HCT116 (cell line): ENCODE data around the gene CDK14. TPM values are rescaled to one million over a fixed set of nuclear protein-coding genes. Genes with fewer than 3 reads are reported as not detected.

Experiments
- ATAC-seq: fragments of 200-7000 bp; cut with Tn5 transposase; 2 replicates; pipeline ENCODE4 v1.9.1; 2020; ENCODE audit warnings: mild to moderate bottlenecking, moderate library complexity
- BruUV-seq: library from RNA; stranded (reverse); fragments of 400-500 nt; replicated peaks from 2 replicates; lab custom pipeline; 2021; lab: Mats Ljungman, UMichigan
- CTCF ChIA-PET: fragments of 300-600 bp; sonication (Branson Sonifier 250); formaldehyde crosslinking; loops from one replicate; lab custom pipeline; 2021; ENCODE audit warnings: antibody characterized with exemption; lab: Charles Lee
- POLR2A ChIA-PET: fragments of 300-600, 350-600 bp; sonication (Branson Sonifier 250); formaldehyde crosslinking; loops from one replicate; lab custom pipeline; 2021; ENCODE audit warnings: antibody characterized with exemption; lab: Charles Lee
- RAD21 ChIA-PET, 2 experiments: fragments of 300-600 bp; sonication (Branson Sonifier 250); formaldehyde crosslinking; loops; one replicate each; lab custom pipeline; 2023; ENCODE audit warnings: low total read pairs in 2 of 2; ENCODE audit not compliant: uncharacterized antibody in 2 of 2, unreplicated experiment in 2 of 2, low non-redundant PET in 1 of 2; lab: Charles Lee
- DNase-seq: peaks from one replicate; pipeline ENCODE4 v3.0.0-alpha.2; 2010; ENCODE audit warnings: low read depth, low spot score
- H2AFZ ChIP-seq: fragments of 200-600 bp; shearing (Covaris generic), sonication (generic); 2 replicates; pipeline ENCODE4 v1.6.1; 2017; ENCODE audit warnings: low read depth, mixed run types, mixed read lengths, antibody characterized with exemption, low read length; ENCODE audit not compliant: poor library complexity, severe bottlenecking
- H3K27ac ChIP-seq: 2 replicates; pipeline ENCODE4 v1.5.1; 2012; ENCODE audit warnings: low read depth, low read length
- H3K27me3 ChIP-seq: fragments of 200-600 bp; sonication (generic); 2 replicates; pipeline ENCODE4 v1.6.1; 2016; ENCODE audit warnings: mixed run types, low read length, mixed read lengths; ENCODE audit not compliant: insufficient read depth
- H3K36me3 ChIP-seq, 2 experiments: fragments of 200-500 bp in 1 of 2; fragments of 200-600 bp in 1 of 2; sonication (Bioruptor generic) in 1 of 2; sonication (generic) in 1 of 2; 2 replicates each; pipeline versions ENCODE4 v1.5.1 to v1.6.1; 2014 to 2016; ENCODE audit warnings: low read length in 2 of 2, inconsistent platforms in 1 of 2, mixed read lengths in 1 of 2, mixed run types in 1 of 2; ENCODE audit not compliant: insufficient read depth in 2 of 2, control insufficient read depth in 1 of 2
- H3K4me1 ChIP-seq, 2 experiments: fragments of 200-600 bp in 1 of 2; sonication (generic) in 1 of 2; 2 replicates each; pipeline versions ENCODE4 v1.5.1 to v1.6.1; 2012 to 2017; ENCODE audit warnings: low read length in 2 of 2, inconsistent platforms in 1 of 2, mild to moderate bottlenecking in 1 of 2, mixed read lengths in 1 of 2, mixed run types in 1 of 2, moderate library complexity in 1 of 2; ENCODE audit not compliant: insufficient read depth in 2 of 2, control insufficient read depth in 1 of 2
- H3K4me2 ChIP-seq: fragments of 200-600 bp; sonication (generic); 2 replicates; pipeline ENCODE4 v1.6.1; 2017; ENCODE audit warnings: mixed run types, low read length, mixed read lengths
- H3K4me3 ChIP-seq, 2 experiments: fragments of 200-600 bp in 1 of 2; sonication (generic) in 1 of 2; replicated peaks in 1 of 2; 2 replicates each; pipeline ENCODE4 v1.5.1; 2011 to 2016; ENCODE audit warnings: low read length in 2 of 2, control low read depth in 1 of 2, low read depth in 1 of 2, mild to moderate bottlenecking in 1 of 2, mixed read lengths in 1 of 2, mixed run types in 1 of 2
- H3K79me2 ChIP-seq: fragments of 200-600 bp; sonication (generic); 2 replicates; pipeline ENCODE4 v1.6.1; 2017; ENCODE audit warnings: mild to moderate bottlenecking, mixed run types, low read length, moderate library complexity, mixed read lengths; ENCODE audit not compliant: insufficient read depth
- H3K9ac ChIP-seq: fragments of 200-600 bp; sonication (generic); 2 replicates; pipeline ENCODE4 v1.6.1; 2016; ENCODE audit warnings: low read length, mixed read lengths
- H3K9me2 ChIP-seq: fragments of 200-600 bp; sonication (generic), shearing (Covaris generic); 2 replicates; pipeline ENCODE4 v1.6.1; 2017; ENCODE audit warnings: mixed run types, mild to moderate bottlenecking, moderate library complexity; ENCODE audit not compliant: insufficient read depth
- H3K9me3 ChIP-seq, 2 experiments: fragments of 200-500 bp in 1 of 2; fragments of 200-600 bp in 1 of 2; sonication (Bioruptor generic) in 1 of 2; sonication (generic) in 1 of 2; 2 replicates each; pipeline ENCODE4 v1.6.1; 2014 to 2017; ENCODE audit warnings: low read length in 2 of 2, mixed read lengths in 2 of 2, inconsistent platforms in 1 of 2, low read depth in 1 of 2, mild to moderate bottlenecking in 1 of 2, mixed run types in 1 of 2, moderate library complexity in 1 of 2; ENCODE audit not compliant: control insufficient read depth in 1 of 2, insufficient read depth in 1 of 2
- H4K20me1 ChIP-seq: fragments of 200-600 bp; sonication (generic), shearing (Covaris generic); 2 replicates; pipeline ENCODE4 v1.6.1; 2017; ENCODE audit warnings: mixed run types, mild to moderate bottlenecking, moderate library complexity; ENCODE audit not compliant: insufficient read depth
- ATF3 ChIP-seq: IDR thresholded peaks from 2 replicates; pipeline ENCODE4 v1.6.1; 2012
- CBX3 ChIP-seq: IDR thresholded peaks from 2 replicates; pipeline ENCODE4 v1.6.1; 2012; ENCODE audit warnings: low read depth
- CEBPB ChIP-seq: IDR thresholded peaks from 2 replicates; pipeline ENCODE4 v1.6.1; 2012; ENCODE audit warnings: low read depth
- CTCF ChIP-seq, 3 experiments: fragments of 200-600 bp in 1 of 3; sonication (generic) in 1 of 3; IDR thresholded peaks in 2 of 3; conservative IDR thresholded peaks in 1 of 3; 2 replicates each; pipeline ENCODE4 v1.5.1; 2012 to 2017; ENCODE audit warnings: low read depth in 2 of 3, low read length in 2 of 3, antibody characterized with exemption in 1 of 3, borderline replicate concordance in 1 of 3, control low read depth in 1 of 3, mild to moderate bottlenecking in 1 of 3, mixed read lengths in 1 of 3, mixed run types in 1 of 3, moderate library complexity in 1 of 3; ENCODE audit not compliant: insufficient read depth in 1 of 3
- EGR1 ChIP-seq: IDR thresholded peaks from 2 replicates; pipeline ENCODE4 v1.6.1; 2012; ENCODE audit warnings: low read depth
- EZH2 ChIP-seq: fragments of 200-600 bp; sonication (generic); IDR thresholded peaks from 2 replicates; pipeline ENCODE4 v1.6.1; 2017; ENCODE audit warnings: antibody characterized with exemption, mixed run types
- EZH2phosphoT487 ChIP-seq: fragments of 200-600 bp; IDR thresholded peaks from 2 replicates; pipeline ENCODE4 v1.6.1; 2018; ENCODE audit warnings: antibody characterized with exemption, borderline replicate concordance
- FOSL1 ChIP-seq: IDR thresholded peaks from 2 replicates; pipeline ENCODE4 v1.6.1; 2012; ENCODE audit warnings: low read depth
- JUND ChIP-seq: IDR thresholded peaks from 2 replicates; pipeline ENCODE4 v1.6.1; 2012
- MAX ChIP-seq: IDR thresholded peaks from 2 replicates; pipeline ENCODE4 v1.6.1; 2012
- POLR2A ChIP-seq: IDR thresholded peaks from 2 replicates; pipeline ENCODE4 v1.7.0; 2011; ENCODE audit warnings: borderline replicate concordance; ENCODE audit not compliant: insufficient read depth, insufficient read length; ENCODE audit errors: extremely low read depth
- POLR2AphosphoS5 ChIP-seq: IDR thresholded peaks from 2 replicates; pipeline ENCODE4 v1.6.1; 2011; ENCODE audit warnings: mild to moderate bottlenecking, low read depth, low read length, moderate library complexity
- REST ChIP-seq: IDR thresholded peaks from 2 replicates; pipeline ENCODE4 v1.6.1; 2012; ENCODE audit warnings: low read depth
- SIN3A ChIP-seq: IDR thresholded peaks from 2 replicates; pipeline ENCODE4 v1.6.1; 2012; ENCODE audit warnings: low read depth
- TCF7L2 ChIP-seq: IDR thresholded peaks from 2 replicates; pipeline ENCODE4 v1.7.0; 2011; ENCODE audit warnings: borderline replicate concordance, inconsistent platforms; ENCODE audit not compliant: insufficient read depth, insufficient read length; ENCODE audit errors: extremely low read depth
- YY1 ChIP-seq: IDR thresholded peaks from 2 replicates; pipeline ENCODE4 v1.6.1; 2011; ENCODE audit warnings: low read length, low read depth, moderate library complexity, mild to moderate bottlenecking; ENCODE audit not compliant: insufficient replicate concordance; ENCODE audit errors: extremely low read depth
- ZBTB33 ChIP-seq: IDR thresholded peaks from 2 replicates; pipeline ENCODE4 v1.6.1; 2011; ENCODE audit warnings: mild to moderate bottlenecking, low read length, moderate library complexity; ENCODE audit not compliant: insufficient replicate concordance; ENCODE audit errors: extremely low read depth
- ZFX ChIP-seq: fragments of 450-650 bp; IDR thresholded peaks from 2 replicates; pipeline ENCODE4 v1.6.1; 2017
- ZNF274 ChIP-seq: fragments of 200-500 bp; sonication (Bioruptor generic); IDR thresholded peaks from 2 replicates; pipeline ENCODE4 v1.6.1; 2014; ENCODE audit warnings: mild to moderate bottlenecking, low read depth, low read length, inconsistent platforms
- intact Hi-C: fragments of 100-400 bp; cut with micrococcal nuclease; formaldehyde crosslinking; loops from 2 replicates; pipeline ENCODE4 v1.10.0; 2022
- total RNA-seq: library from RNA; stranded (reverse); gene quantifications from one replicate; pipeline ENCODE4 v1.2.1, GENCODE V29; 2021; ENCODE audit not compliant: unreplicated experiment

The CDK14 gene
- total RNA-seq, 1 experiment from 2014 or later = 10.2 TPM

- TF ChIP-seq ZNF274 (no peak), CBX3 (no peak), POLR2A (no peak), FOSL1 (no peak), SIN3A (no peak), EGR1 (no peak), EZH2 (no peak), MAX (no peak), YY1 (no peak)
These were observed 67.1 kb downstream of the CDK14 start (continued) for GRCh38 chr7:90663176-90663575.

- intact Hi-C loops = no loop called here
- RAD21 ChIA-PET = no interaction called here
- no peak for TF ChIP-seq EGR1
- TF ChIP-seq ZNF274 = no peak
- no peak for TF ChIP-seq SIN3A
- TF ChIP-seq CEBPB = no peak
- no peak for TF ChIP-seq JUND
- TF ChIP-seq CTCF (IDR thresholded peaks at IDR 0.05 in 2 of 3, conservative IDR thresholded peaks at IDR 0.05 in 1 of 3; ENCODE audit: borderline replicate concordance in 1 of 3, insufficient read depth in 1 of 3, low read depth in 2 of 3, low read length in 2 of 3) = no peak
- no peak for TF ChIP-seq TCF7L2
- no peak for TF ChIP-seq ZBTB33
- no peak for TF ChIP-seq YY1
- TF ChIP-seq CBX3 = no peak
- TF ChIP-seq EZH2 = no peak
- no peak for TF ChIP-seq ZFX
- TF ChIP-seq POLR2AphosphoS5 = no peak
- no peak for TF ChIP-seq ATF3
- TF ChIP-seq REST = no peak
- TF ChIP-seq EZH2phosphoT487 = no peak
These were observed 70.1 kb downstream of the CDK14 start for GRCh38 chr7:90666186-90666585.

More at GRCh38 chr7:90666186-90666585, 70.1 kb downstream of the CDK14 start:
- H3K4me1 ChIP-seq = no peaks in the 10 kb centered on the region
- H3K4me2 ChIP-seq = no peak overlapping the region
- H3K9me2 ChIP-seq = no peaks in the 10 kb centered on the region
- H3K9ac ChIP-seq = no peak overlapping the region
- H3K79me2 ChIP-seq = no peaks in the 10 kb centered on the region
- H3K9me3 ChIP-seq = no peaks in the 10 kb centered on the region
- DNase-seq (no peak), ATAC-seq (no peak)
- no peak overlapping the region for H2AFZ ChIP-seq
- ChIA-PET CTCF (no interaction called here), POLR2A (no interaction called here)
- H4K20me1 ChIP-seq = no peaks in the 10 kb centered on the region
- H3K4me3 ChIP-seq = no peak overlapping the region
- H3K36me3 ChIP-seq = no peaks in the 10 kb centered on the region
- H3K27me3 ChIP-seq = no peaks in the 10 kb centered on the region
- H3K27ac ChIP-seq = no peak overlapping the region
- BruUV-seq = no TSS peak
